Gastrocnemius medialis (tissue), 4 donors: Measurements from ENCODE around the gene SMAD2.

Source experiments
- CTCF ChIP-seq, 5 experiments: fragments of 450-650 bp in 3 of 5; fragments of 200-600 bp in 2 of 5; sonication (generic) in 2 of 5; IDR thresholded peaks in 4 of 5; conservative IDR thresholded peaks in 1 of 5; 1 replicate in 4 of 5; 2 replicates in 1 of 5; pipeline ENCODE4 v1.5.1; 2016 to 2019; ENCODE audit warnings: antibody characterized with exemption in 5 of 5, mild to moderate bottlenecking in 3 of 5, moderate library complexity in 3 of 5
- POLR2A ChIP-seq, 2 donors: fragments of 450-650 bp; IDR thresholded peaks; one replicate each; pipeline ENCODE4 v1.6.1; 2017; ENCODE audit warnings: antibody characterized with exemption in 2 of 2, mild to moderate bottlenecking in 2 of 2, moderate library complexity in 2 of 2

GRCh38 chr18:47773931-47774330 lies 156.5 kb downstream of the SMAD2 start:
- TF ChIP-seq CTCF (IDR thresholded peaks at IDR 0.05 in 4 of 5, conservative IDR thresholded peaks at IDR 0.05 in 1 of 5) = no peak
- TF ChIP-seq POLR2A (IDR thresholded peaks at IDR 0.05) = no peak
